ENCODE measurements around the gene AKAP10.

AKAP10 gene

GRCh38 chr17:19986941-19987861 is 9.6 kb upstream of the AKAP10 start:
- Histone ChIP-seq H4K8ac (ENCODE audit: low read depth, low read length) (no peak overlapping the region), H3K4me1 (ENCODE audit: control insufficient read depth, low read depth, low read length) (no peaks in the 10 kb centered on the region), H3K79me1 (ENCODE audit: low read length) (no peaks in the 10 kb centered on the region), H3K79me2 (ENCODE audit: control insufficient read depth, insufficient read depth, low read length) (no peaks in the 10 kb centered on the region), H3K27me3 (ENCODE audit: insufficient read depth, low read length, poor library complexity) (no peaks in the 10 kb centered on the region), H3K4me2 (ENCODE audit: low read length) (no peak overlapping the region), H3K56ac (ENCODE audit: low read length) (no peak overlapping the region), H3K23ac (ENCODE audit: low read length) (no peak overlapping the region), H3K36me3 (ENCODE audit: control insufficient read depth, insufficient read depth, low read length) (no peaks in the 10 kb centered on the region), H2AK5ac (ENCODE audit: low read length) (no peak overlapping the region), H2BK120ac (ENCODE audit: low read depth, low read length) (no peak overlapping the region), H4K5ac (ENCODE audit: low read length) (no peak overlapping the region), H2BK15ac (replicated peaks; ENCODE audit: low read depth) (no peak overlapping the region), H3K4ac (ENCODE audit: low read depth, low read length) (no peak overlapping the region), H3K4me3 (ENCODE audit: low read length) (no peak overlapping the region), H3K18ac (ENCODE audit: low read length) (no peak overlapping the region), H3K27ac (ENCODE audit: low read depth, low read length) (no peak overlapping the region), H2BK5ac (ENCODE audit: low read length) (no peak overlapping the region), H3K9ac (ENCODE audit: low read length) (no peak overlapping the region)
- peak; percentile 68 for DNase-seq
- WGBS (ENCODE audit: extremely low coverage, insufficient coverage, low lambda C conversion rate): no CpG with 5 or more reads among the region's 13 CpGs

DNA sequence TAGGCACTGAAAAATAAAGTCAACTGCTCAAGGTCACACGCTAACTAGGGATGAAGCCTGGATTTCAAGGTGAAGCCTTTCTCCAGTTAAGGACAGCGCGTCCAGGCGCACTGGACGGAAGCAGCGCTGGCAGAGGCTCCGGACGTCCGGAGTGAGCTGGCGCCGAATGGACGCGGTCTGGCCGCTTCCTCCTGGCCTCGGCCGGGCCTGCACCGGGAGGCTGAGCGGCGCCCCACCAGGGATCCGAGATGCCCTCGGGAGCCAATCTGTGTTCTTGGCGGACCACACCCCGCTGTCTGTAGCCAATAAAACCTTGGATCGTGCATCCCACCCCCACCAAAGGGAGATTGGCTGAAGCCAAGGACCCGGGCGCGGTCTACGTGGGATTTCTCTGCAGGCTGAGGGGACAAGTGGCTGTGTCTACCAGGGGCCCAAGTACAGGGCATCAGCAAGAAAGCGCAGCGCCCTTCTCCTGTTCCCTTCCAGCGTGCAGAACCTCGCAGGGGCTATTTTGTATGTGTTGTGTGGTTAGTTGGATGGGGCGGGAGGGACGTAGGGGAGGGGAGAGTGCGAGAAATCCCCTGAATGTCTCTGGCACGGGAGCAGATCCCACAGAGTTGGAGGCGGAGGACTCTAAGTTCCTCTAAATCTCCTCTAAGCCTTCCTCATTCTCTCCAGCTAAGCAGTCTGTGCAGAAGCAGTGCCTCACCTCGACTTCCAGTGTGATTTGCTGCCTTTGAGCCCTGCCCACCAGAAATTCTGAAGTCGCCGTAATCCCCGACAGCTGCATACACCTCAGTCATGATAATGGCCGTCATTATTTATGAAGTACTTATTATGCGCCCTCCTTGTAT is 2.5 kb upstream of the AKAP10 start:
- Histone ChIP-seq H3K23ac (ENCODE audit: low read length) (no peak overlapping the region), H2AK5ac (ENCODE audit: low read length) (no peak overlapping the region), H3K36me3 (ENCODE audit: control insufficient read depth, insufficient read depth, low read length) (no peaks in the 10 kb centered on the region), H3K4ac (ENCODE audit: low read depth, low read length) (no peak overlapping the region), H2BK120ac (ENCODE audit: low read depth, low read length) (no peak overlapping the region), H2BK5ac (ENCODE audit: low read length) (no peak overlapping the region), H3K4me1 (ENCODE audit: control insufficient read depth, low read depth, low read length) (no peaks in the 10 kb centered on the region), H3K79me2 (ENCODE audit: control insufficient read depth, insufficient read depth, low read length) (peaks cover 20% of the 10 kb centered on the region), H3K79me1 (ENCODE audit: low read length) (peaks cover 2% of the 10 kb centered on the region), H3K18ac (ENCODE audit: low read length) (no peak overlapping the region), H3K9ac (ENCODE audit: low read length) (no peak overlapping the region), H2BK15ac (replicated peaks; ENCODE audit: low read depth) (no peak overlapping the region), H4K8ac (ENCODE audit: low read depth, low read length) (no peak overlapping the region), H3K56ac (ENCODE audit: low read length) (no peak overlapping the region), H4K5ac (ENCODE audit: low read length) (no peak overlapping the region), H3K27me3 (ENCODE audit: insufficient read depth, low read length, poor library complexity) (no peaks in the 10 kb centered on the region), H3K4me2 (ENCODE audit: low read length) (no peak overlapping the region), H3K4me3 (ENCODE audit: low read length) (no peak overlapping the region), H3K27ac (ENCODE audit: low read depth, low read length) (no peak overlapping the region)
- DNase-seq: no peak
- WGBS (ENCODE audit: extremely low coverage, insufficient coverage, low lambda C conversion rate): no CpG with 5 or more reads among the region's 43 CpGs

- H2BK5ac ChIP-seq (ENCODE audit: low read length): no peak overlapping the region
- H3K4me2 ChIP-seq (ENCODE audit: low read length): no peak overlapping the region
- H3K79me2 ChIP-seq (ENCODE audit: control insufficient read depth, insufficient read depth, low read length): peaks cover 32% of the 10 kb centered on the region
- H2BK120ac ChIP-seq (ENCODE audit: low read depth, low read length): no peak overlapping the region
- no peaks in the 10 kb centered on the region for H3K4me1 ChIP-seq (ENCODE audit: control insufficient read depth, low read depth, low read length)
- no peak overlapping the region for H3K18ac ChIP-seq (ENCODE audit: low read length)
- H3K4ac ChIP-seq (ENCODE audit: low read depth, low read length): no peak overlapping the region
- H3K23ac ChIP-seq (ENCODE audit: low read length): no peak overlapping the region
- WGBS (ENCODE audit: extremely low coverage, insufficient coverage, low lambda C conversion rate): no CpG with 5 or more reads among the region's 13 CpGs
- no peak overlapping the region for H3K9ac ChIP-seq (ENCODE audit: low read length)
- H2AK5ac ChIP-seq (ENCODE audit: low read length): no peak overlapping the region
- H3K27ac ChIP-seq (ENCODE audit: low read depth, low read length): no peak overlapping the region
- peaks cover 7% of the 10 kb centered on the region for H3K79me1 ChIP-seq (ENCODE audit: low read length)
- no peak overlapping the region for H3K4me3 ChIP-seq (ENCODE audit: low read length)
- no peak overlapping the region for H4K5ac ChIP-seq (ENCODE audit: low read length)
- no peak overlapping the region for H4K8ac ChIP-seq (ENCODE audit: low read depth, low read length)
- no peak for DNase-seq
- H3K56ac ChIP-seq (ENCODE audit: low read length): no peak overlapping the region
- no peaks in the 10 kb centered on the region for H3K36me3 ChIP-seq (ENCODE audit: control insufficient read depth, insufficient read depth, low read length)
- no peak overlapping the region for H2BK15ac ChIP-seq (replicated peaks; ENCODE audit: low read depth)
- H3K27me3 ChIP-seq (ENCODE audit: insufficient read depth, low read length, poor library complexity): no peaks in the 10 kb centered on the region
Measured at GRCh38 chr17:19978805-19979211, 1.2 kb upstream of the AKAP10 start.

DNA sequence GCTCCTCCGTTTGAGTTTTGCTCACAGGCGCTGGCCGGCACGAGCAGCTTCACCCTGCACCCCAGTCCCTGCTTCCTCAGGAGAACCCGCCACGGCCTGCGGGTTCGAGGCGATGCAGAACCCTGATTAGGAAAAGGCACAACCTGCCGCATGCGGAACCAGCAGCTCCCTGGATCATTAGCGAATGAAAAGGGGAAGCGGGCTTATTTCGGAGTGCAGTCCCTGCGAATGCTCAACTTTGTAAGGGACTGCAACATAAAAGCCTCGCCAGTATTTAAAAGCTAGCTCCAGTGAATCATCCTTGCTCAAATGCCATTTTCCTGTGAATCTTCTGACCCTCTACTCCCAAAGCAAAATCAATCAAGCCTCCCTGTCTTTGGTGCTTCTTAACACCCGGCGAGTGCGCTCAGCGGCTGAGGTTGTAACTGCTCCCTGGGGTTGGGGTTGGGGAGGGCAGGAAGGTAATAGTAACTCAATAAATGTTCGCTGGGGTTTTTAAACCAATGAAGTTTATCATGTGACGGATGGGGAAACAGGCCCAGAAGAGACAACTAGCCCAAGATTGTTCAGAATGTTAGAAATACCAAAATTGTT is 678 bp upstream of the AKAP10 start:
- H4K5ac ChIP-seq (ENCODE audit: low read length): no peak overlapping the region
- H3K56ac ChIP-seq (ENCODE audit: low read length): peak overlapping the region; percentile 95
- H3K23ac ChIP-seq (ENCODE audit: low read length): no peak overlapping the region
- H3K79me1 ChIP-seq (ENCODE audit: low read length): peaks cover 7% of the 10 kb centered on the region
- peak overlapping the region; percentile 98 for H4K8ac ChIP-seq (ENCODE audit: low read depth, low read length)
- H3K79me2 ChIP-seq (ENCODE audit: control insufficient read depth, insufficient read depth, low read length): peaks cover 36% of the 10 kb centered on the region
- H3K4ac ChIP-seq (ENCODE audit: low read depth, low read length): peak overlapping the region; percentile 74
- WGBS (ENCODE audit: extremely low coverage, insufficient coverage, low lambda C conversion rate): no CpG with 5 or more reads among the region's 22 CpGs
- H2BK15ac ChIP-seq (replicated peaks; ENCODE audit: low read depth): no peak overlapping the region
- H3K4me1 ChIP-seq (ENCODE audit: control insufficient read depth, low read depth, low read length): no peaks in the 10 kb centered on the region
- H2BK120ac ChIP-seq (ENCODE audit: low read depth, low read length): no peak overlapping the region
- H3K4me2 ChIP-seq (ENCODE audit: low read length): peak overlapping the region; percentile 56
- no peaks in the 10 kb centered on the region for H3K27me3 ChIP-seq (ENCODE audit: insufficient read depth, low read length, poor library complexity)
- H3K9ac ChIP-seq (ENCODE audit: low read length): peak overlapping the region; percentile 79
- peak overlapping the region; percentile 87 for H3K18ac ChIP-seq (ENCODE audit: low read length)
- peak; percentile 49 for DNase-seq
- H2AK5ac ChIP-seq (ENCODE audit: low read length): no peak overlapping the region
- peak overlapping the region; percentile 76 for H3K27ac ChIP-seq (ENCODE audit: low read depth, low read length)
- H3K4me3 ChIP-seq (ENCODE audit: low read length): peak overlapping the region; percentile 56
- H2BK5ac ChIP-seq (ENCODE audit: low read length): peak overlapping the region; percentile 64
- no peaks in the 10 kb centered on the region for H3K36me3 ChIP-seq (ENCODE audit: control insufficient read depth, insufficient read depth, low read length)

GRCh38 chr17:19975601-19976000 is 2.0 kb downstream of the AKAP10 start:
- no peaks in the 10 kb centered on the region for H3K4me1 ChIP-seq (ENCODE audit: control insufficient read depth, low read depth, low read length)
- H3K27me3 ChIP-seq (ENCODE audit: insufficient read depth, low read length, poor library complexity): no peaks in the 10 kb centered on the region
- H3K4me2 ChIP-seq (ENCODE audit: low read length): no peak overlapping the region
- peaks cover 44% of the 10 kb centered on the region for H3K79me2 ChIP-seq (ENCODE audit: control insufficient read depth, insufficient read depth, low read length)
- H3K27ac ChIP-seq (ENCODE audit: low read depth, low read length): no peak overlapping the region
- H3K79me1 ChIP-seq (ENCODE audit: low read length): peaks cover 9% of the 10 kb centered on the region
- H2BK120ac ChIP-seq (ENCODE audit: low read depth, low read length): no peak overlapping the region
- no peaks in the 10 kb centered on the region for H3K36me3 ChIP-seq (ENCODE audit: control insufficient read depth, insufficient read depth, low read length)
- no peak for DNase-seq
- H3K4me3 ChIP-seq (ENCODE audit: low read length): no peak overlapping the region
- H3K4ac ChIP-seq (ENCODE audit: low read depth, low read length): no peak overlapping the region
- H2BK5ac ChIP-seq (ENCODE audit: low read length): no peak overlapping the region
- no peak overlapping the region for H4K5ac ChIP-seq (ENCODE audit: low read length)
- no peak overlapping the region for H3K56ac ChIP-seq (ENCODE audit: low read length)
- H2BK15ac ChIP-seq (replicated peaks; ENCODE audit: low read depth): no peak overlapping the region
- no peak overlapping the region for H4K8ac ChIP-seq (ENCODE audit: low read depth, low read length)
- H3K18ac ChIP-seq (ENCODE audit: low read length): no peak overlapping the region
- no peak overlapping the region for H2AK5ac ChIP-seq (ENCODE audit: low read length)
- H3K9ac ChIP-seq (ENCODE audit: low read length): no peak overlapping the region
- no peak overlapping the region for H3K23ac ChIP-seq (ENCODE audit: low read length)
- WGBS (ENCODE audit: extremely low coverage, insufficient coverage, low lambda C conversion rate): no CpG with 5 or more reads among the region's 3 CpGs
